Heart right ventricle (tissue), 16 donors: Measurements from ENCODE around the gene CREG1. TPM values are rescaled to one million over a fixed set of nuclear protein-coding genes. Genes with fewer than 3 reads are reported as not detected.

Source experiments
- ATAC-seq, 8 donors: fragments of 200-7000 bp; cut with Tn5 transposase; one replicate each; pipeline ENCODE4 v1.9.1; 2020; ENCODE audit warnings: mild to moderate bottlenecking in 8 of 8, moderate library complexity in 8 of 8, moderate number of reproducible peaks in 1 of 8
- DNase-seq, 2 donors: peaks; one replicate each; pipeline ENCODE4 v3.0.0-alpha.2; 2020
- H3K27ac ChIP-seq, 10 donors: fragments of 200-600 bp; sonication (generic) in 2 of 10; one replicate each; pipeline versions ENCODE4 v1.5.0 to v1.8.0; 2020 to 2022; ENCODE audit warnings: mild to moderate bottlenecking in 3 of 10
- H3K27me3 ChIP-seq, 7 donors: fragments of 200-600 bp; one replicate each; pipeline ENCODE4 v1.8.0; 2021 to 2022; ENCODE audit warnings: mild to moderate bottlenecking in 2 of 7
- H3K36me3 ChIP-seq, 9 donors: fragments of 200-600 bp; sonication (generic) in 1 of 9; one replicate each; pipeline versions ENCODE4 v1.5.0 to v1.8.0; 2020 to 2022; ENCODE audit warnings: mild to moderate bottlenecking in 2 of 9
- H3K4me1 ChIP-seq, 9 donors: fragments of 200-600 bp; sonication (generic) in 1 of 9; one replicate each; pipeline versions ENCODE4 v1.5.0 to v1.8.0; 2020 to 2022; ENCODE audit warnings: mild to moderate bottlenecking in 4 of 9
- H3K4me3 ChIP-seq, 10 donors: fragments of 200-600 bp; sonication (generic) in 2 of 10; one replicate each; pipeline versions ENCODE4 v1.5.0 to v1.8.0; 2020 to 2022; ENCODE audit warnings: mild to moderate bottlenecking in 7 of 10, moderate library complexity in 2 of 10
- H3K9me3 ChIP-seq, 11 donors: fragments of 200-600 bp in 10 of 11; sonication (generic) in 2 of 11; one replicate each; pipeline versions ENCODE4 v1.5.0 to v1.8.0; 2013 to 2022; ENCODE audit warnings: mild to moderate bottlenecking in 2 of 11, control low read depth in 1 of 11, moderate library complexity in 1 of 11
- WGBS, 2 donors: extraction: QIAGEN DNeasy Blood & Tissue Kit; methylation state at CpG; one replicate each; pipeline ENCODE4 v1.1.7; 2013; ENCODE audit warnings: inconsistent platforms in 1 of 2; 5-methylcytosine and 5-hydroxymethylcytosine counted together
- intact Hi-C, 10 donors: fragments of 100-400 bp; cut with DNase I; formaldehyde crosslinking; loops; one replicate each; pipeline versions ENCODE4 v1.11.1 to v1.14.2; 2022
- polyA plus RNA-seq, 2 donors: library from polyadenylated mRNA; stranded (reverse); fragments of 200-250 nt; gene quantifications; one replicate each; pipeline ENCODE4 v1.2.3, GENCODE V29; 2013
- total RNA-seq, 10 donors: library from RNA; stranded (reverse); fragmentation: NEBNext Ultra II Directional in 3 of 10; extraction: Animal tissue kit (Norgen Biotek cat#: 25700) in 3 of 10; gene quantifications; one replicate each; pipeline versions ENCODE4 v1.2.1 to v1.2.4, GENCODE V29; 2021 to 2023
- TF ChIP-seq, protein P1 (sequence below), 9 donors: fragments of 200-600 bp; sonication (generic) in 2 of 9; IDR thresholded peaks; one replicate each; pipeline versions ENCODE4 v1.5.0 to v1.8.0; 2021 to 2022; ENCODE audit warnings: antibody characterized with exemption in 9 of 9, mild to moderate bottlenecking in 5 of 9, moderate library complexity in 1 of 9
- donor health status: Arrhythmogenic right ventricular cardiomyopathy.
- donor health status: ischemic (EF 13 %, LVEDD 7.1; RV severe dilation, severe dysfunction).
- donor health status: healthy with polysubstance abuse.
- donor health status: DM: no; HTN: yes; CAD: no.
- donor health status: DM: no; HTN: no; CAD: no.
- donor health status: ischemic (EF 25% LVEDD 6.9; RV normal size, moderate dysfunction).
- donor health status: ischemic (EF 25% LVEDD 5.7; RV mildly dilated, moderate dysfunction).
- donor health status: healthy.
- donor health status: DM: yes; HTN: yes; CAD: no.
- donor health status: Ischemic cardiomyopathy.
- donor health status: ischemic (EF 35%, LVEDD 5.7; RV mildly dilated, moderate dysfunction).
- donor health status: nonischemic (EF 11% LVEDD 7.7; RV severe dilation, severe dysfunction).
- donor health status: DM: yes; HTN: yes; CAD: no.
- donor health status: PGD.
- donor health status: ischemic (EF 29% LVEDD 5.4; RV normal size, mild dysfunction).
- donor health status: nonischemic (EF 23%, LVEDD 6.1; RV moderate dilation, normal function).

Gene CREG1
- total and polyA plus RNA-seq, 12 donors: 30.5 to 113 (median 70.2) TPM

DNA sequence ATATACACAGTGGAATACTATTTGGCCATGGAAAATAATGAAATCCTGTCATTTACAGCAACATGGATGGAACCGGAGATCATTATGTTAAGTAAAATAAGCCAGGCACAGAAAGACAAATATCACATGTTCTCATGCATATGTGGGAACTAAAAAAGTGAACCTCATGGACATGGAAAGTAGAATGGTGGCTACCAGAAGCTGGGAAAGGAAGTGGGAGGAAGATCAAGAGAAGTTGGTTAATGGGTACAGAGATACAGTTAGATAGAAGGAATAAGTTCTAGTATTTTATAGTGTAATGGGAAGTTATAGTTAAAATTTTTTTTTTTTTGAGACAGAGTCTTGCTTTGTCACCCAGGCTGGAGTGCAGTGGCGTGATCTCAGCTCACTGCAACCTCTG is 34.8 kb upstream of the CREG1 start:
- TF ChIP-seq, protein P1, sequence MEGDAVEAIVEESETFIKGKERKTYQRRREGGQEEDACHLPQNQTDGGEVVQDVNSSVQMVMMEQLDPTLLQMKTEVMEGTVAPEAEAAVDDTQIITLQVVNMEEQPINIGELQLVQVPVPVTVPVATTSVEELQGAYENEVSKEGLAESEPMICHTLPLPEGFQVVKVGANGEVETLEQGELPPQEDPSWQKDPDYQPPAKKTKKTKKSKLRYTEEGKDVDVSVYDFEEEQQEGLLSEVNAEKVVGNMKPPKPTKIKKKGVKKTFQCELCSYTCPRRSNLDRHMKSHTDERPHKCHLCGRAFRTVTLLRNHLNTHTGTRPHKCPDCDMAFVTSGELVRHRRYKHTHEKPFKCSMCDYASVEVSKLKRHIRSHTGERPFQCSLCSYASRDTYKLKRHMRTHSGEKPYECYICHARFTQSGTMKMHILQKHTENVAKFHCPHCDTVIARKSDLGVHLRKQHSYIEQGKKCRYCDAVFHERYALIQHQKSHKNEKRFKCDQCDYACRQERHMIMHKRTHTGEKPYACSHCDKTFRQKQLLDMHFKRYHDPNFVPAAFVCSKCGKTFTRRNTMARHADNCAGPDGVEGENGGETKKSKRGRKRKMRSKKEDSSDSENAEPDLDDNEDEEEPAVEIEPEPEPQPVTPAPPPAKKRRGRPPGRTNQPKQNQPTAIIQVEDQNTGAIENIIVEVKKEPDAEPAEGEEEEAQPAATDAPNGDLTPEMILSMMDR (IDR thresholded peaks at IDR 0.05): no peak
- H3K4me3 ChIP-seq: no peak overlapping the region
- intact Hi-C loops: loop anchor here in 1 of 10 donors (10.0 kb wide), 1 partner anchor 226 kb away; no protein-coding TSS in a partner anchor
- DNase-seq (no peak), ATAC-seq (no peak)
- 86 to 87% methylated on average over 2 of the region's 2 CpGs for whole genome bisulfite sequencing, 2 donors
- peaks cover 0 to 6% (median 0%) of the 10 kb centered on the region in 9 donors for H3K4me1 ChIP-seq
- no peaks in the 10 kb centered on the region for H3K9me3 ChIP-seq
- no peak overlapping the region for H3K27ac ChIP-seq
- no peaks in the 10 kb centered on the region for H3K27me3 ChIP-seq
- no peaks in the 10 kb centered on the region for H3K36me3 ChIP-seq

DNA sequence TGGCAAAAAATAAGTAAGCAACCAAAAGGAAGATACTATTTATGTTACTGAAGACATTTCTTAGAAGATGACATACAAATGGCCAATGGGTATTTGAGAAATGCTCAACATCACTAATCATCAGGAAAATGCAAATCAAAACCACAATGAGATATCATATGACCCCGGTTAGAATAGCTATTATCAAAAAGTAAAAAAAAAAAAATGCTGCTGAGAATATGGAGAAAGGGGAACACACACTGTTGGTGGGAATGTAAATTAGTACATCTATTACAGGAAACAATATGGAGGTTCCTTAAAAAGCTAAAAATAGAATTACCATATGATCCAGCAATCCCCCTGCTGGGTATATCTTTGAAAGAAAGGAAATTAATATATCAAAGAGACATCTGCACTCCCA is 34.3 kb upstream of the CREG1 start:
- intact Hi-C loops: loop anchor here in 1 of 10 donors (10.0 kb wide), 1 partner anchor 227 kb away; no protein-coding TSS in a partner anchor

DNA sequence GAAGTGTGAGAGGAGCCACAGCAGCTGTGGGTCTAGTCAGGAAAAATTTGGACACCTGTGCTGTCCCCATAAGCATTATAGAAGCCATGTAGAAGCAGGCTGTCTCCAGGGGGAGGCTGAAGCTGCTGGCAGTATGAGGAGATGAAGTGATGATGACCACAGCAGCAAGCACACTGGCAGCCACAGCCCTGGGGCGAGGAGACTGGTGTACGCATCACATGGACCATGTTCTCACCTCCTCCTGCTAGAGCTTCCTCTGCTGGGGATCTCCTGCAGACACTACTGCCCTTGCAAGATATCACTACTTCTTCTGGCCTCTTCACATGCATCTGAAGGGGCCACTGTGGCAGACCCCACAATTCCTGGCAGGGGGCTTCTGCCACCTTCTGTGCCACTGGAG is 33.8 kb upstream of the CREG1 start:
- no peaks in the 10 kb centered on the region for H3K36me3 ChIP-seq
- no peak overlapping the region for H3K4me3 ChIP-seq
- TF ChIP-seq, protein P1 (IDR thresholded peaks at IDR 0.05): no peak
- peaks cover 0 to 6% (median 0%) of the 10 kb centered on the region in 9 donors for H3K4me1 ChIP-seq
- H3K27me3 ChIP-seq: no peaks in the 10 kb centered on the region
- H3K27ac ChIP-seq: no peak overlapping the region
- 100% methylated on average over 2 of the region's 2 CpGs for WGBS, 2 donors
- ATAC-seq: no peak
- intact Hi-C loops: loop anchor here in 1 of 10 donors (10.0 kb wide), 1 partner anchor 227 kb away; no protein-coding TSS in a partner anchor
- no peaks in the 10 kb centered on the region for H3K9me3 ChIP-seq
- DNase-seq: no peak

More for the DNA sequence above, 34.3 kb upstream of the CREG1 start:
- Histone ChIP-seq H3K9me3 (no peaks in the 10 kb centered on the region), H3K27ac (no peak overlapping the region), H3K36me3 (no peaks in the 10 kb centered on the region), H3K4me3 (no peak overlapping the region), H3K4me1 (peaks cover 0 to 6% (median 0%) of the 10 kb centered on the region in 9 donors), H3K27me3 (no peaks in the 10 kb centered on the region)
- 90 to 100% methylated on average over 1 of the region's 1 CpG for WGBS, 2 donors
- DNase-seq (no peak), ATAC-seq (no peak)
- TF ChIP-seq, protein P1 (IDR thresholded peaks at IDR 0.05): no peak

DNA sequence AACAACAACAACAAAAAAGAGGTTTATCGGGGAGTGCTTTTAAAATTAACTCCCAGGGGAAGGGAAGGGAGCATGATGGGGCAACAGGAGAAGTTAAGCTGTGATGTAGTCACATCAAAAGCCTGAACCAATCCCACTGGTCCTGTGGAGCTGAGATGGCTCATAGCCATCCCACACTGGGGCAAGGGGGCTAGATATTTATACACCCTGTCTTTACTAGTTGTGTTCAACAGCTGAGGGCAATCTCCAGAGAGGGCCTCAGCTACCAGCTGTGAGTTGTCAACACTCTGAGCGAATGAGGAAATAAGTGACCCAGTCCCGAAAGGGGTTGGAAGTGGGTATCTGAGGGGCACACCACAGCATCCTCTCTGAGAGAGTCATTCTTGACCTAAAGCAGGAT is 31.0 kb upstream of the CREG1 start:
- Histone ChIP-seq H3K27ac (no peak overlapping the region), H3K9me3 (no peaks in the 10 kb centered on the region), H3K4me1 (peaks cover 0 to 6% (median 0%) of the 10 kb centered on the region in 9 donors), H3K27me3 (no peaks in the 10 kb centered on the region), H3K4me3 (no peak overlapping the region), H3K36me3 (no peaks in the 10 kb centered on the region)
- TF ChIP-seq, protein P1 (IDR thresholded peaks at IDR 0.05): no peak
- DNase-seq (no peak), ATAC-seq (no peak)
- 71 to 74% methylated on average over 3 of the region's 3 CpGs for WGBS, 2 donors
- intact Hi-C loops: loop anchor here in 1 of 10 donors (10.0 kb wide), 1 partner anchor 230 kb away; no protein-coding TSS in a partner anchor
